HG02970 (cell line): ENCODE data around the gene PRSS50.
"Not testable (repeated sequence)": the region's sequence is repeated elsewhere in the genome, so short reads cannot be mapped to it uniquely, and the experiment has no call there.

ENCODE experiments used
- ATAC-seq: cut with Tn5 transposase; IDR thresholded peaks from one replicate; pipeline ENCODE4 v1.9.1; 2021; ENCODE audit warnings: mild to moderate bottlenecking, moderate library complexity, moderate number of reproducible peaks; ENCODE audit not compliant: unreplicated experiment, low FRiP score

The PRSS50 gene

DNA sequence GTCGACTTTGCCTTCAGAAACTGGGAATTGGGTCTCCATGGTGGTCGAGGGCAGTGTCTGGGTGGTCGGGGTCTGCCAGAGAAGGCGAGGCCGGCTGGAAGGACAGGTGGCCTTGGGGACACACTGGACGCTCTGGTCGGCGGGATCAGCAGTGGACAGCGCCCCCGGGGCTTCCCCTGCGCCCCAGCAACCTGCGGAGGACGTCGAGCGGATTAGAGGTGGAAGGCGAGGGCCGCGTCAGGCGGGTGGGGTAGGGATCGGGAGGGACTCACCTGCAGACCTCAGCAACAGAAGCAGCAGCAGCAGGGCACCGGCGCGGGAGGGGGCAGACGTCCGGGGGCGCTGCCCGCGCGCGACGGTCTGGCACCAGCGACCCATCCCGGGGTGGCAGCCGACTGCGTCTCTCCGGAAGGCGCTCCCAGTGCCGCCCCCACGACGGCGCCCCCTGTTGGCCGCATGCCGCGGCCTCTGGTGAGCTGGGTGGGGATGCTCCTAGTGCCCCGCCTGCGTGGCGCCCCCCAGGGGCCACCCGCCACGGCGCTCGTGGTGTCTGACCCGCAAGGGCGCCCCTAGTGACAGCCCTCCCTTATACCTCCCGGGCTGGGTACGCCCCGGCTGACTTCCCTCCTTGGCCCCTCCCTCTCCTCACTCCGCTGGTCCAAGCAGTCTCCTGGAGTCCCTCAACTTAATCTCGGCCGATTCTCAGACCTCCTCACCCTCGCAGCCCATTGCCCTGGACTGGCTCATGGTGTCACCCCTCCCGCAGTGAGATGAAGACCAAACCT lies at the start of gene PRSS50:
TSS of gene PRSS50 (minus strand) at position 423 of the 785 bp plus-strand sequence. CDS start at position 378, 45 bp downstream.
- ATAC-seq, result no peak

DNA sequence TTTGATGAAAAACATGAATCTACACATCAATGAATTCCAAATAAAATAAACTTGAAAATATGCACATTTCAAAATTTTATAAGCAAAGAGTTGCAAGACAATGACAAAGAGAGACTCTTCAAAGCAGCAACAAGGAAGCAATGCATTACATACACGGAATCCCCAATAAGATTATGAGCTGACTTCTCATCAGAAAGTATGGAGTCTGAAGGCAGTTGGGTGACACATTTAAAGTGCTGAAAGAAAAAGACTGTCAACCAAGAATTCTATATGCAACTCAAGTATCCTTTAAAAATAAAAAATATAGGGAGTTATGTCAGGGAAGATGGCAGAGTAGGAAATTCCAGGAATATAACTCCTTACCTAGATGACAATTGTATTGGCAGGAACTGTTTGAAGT lies 46.5 kb upstream of the PRSS50 start:
- ATAC-seq, result no peak

- ATAC-seq, result no peak
These were observed 45.5 kb upstream of the PRSS50 start for GRCh38 chr3:46763178-46763577.

- no peak for ATAC-seq
These were observed 41.8 kb upstream of the PRSS50 start for GRCh38 chr3:46759239-46760167.

DNA sequence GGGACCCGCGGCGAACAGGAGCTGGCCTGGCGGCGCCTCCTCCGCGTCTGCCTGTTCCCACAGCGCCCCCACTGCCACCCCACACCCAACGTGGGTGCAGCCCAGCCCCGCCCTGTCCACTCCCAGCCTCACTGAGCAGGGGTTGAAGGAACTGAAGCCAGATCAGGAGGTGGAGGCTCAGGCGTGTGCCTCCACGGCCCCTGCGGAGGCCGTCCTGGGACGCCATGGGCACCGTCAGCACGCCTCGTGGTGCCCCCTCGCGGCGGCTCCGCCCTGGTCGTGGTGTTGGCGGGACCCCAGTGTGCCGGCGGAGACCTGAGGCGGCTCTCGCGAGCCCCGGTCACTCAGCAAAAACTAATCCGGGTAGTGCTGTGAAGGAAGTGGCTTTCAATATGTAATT lies 39.0 kb upstream of the PRSS50 start:
- ATAC-seq, result no peak

DNA sequence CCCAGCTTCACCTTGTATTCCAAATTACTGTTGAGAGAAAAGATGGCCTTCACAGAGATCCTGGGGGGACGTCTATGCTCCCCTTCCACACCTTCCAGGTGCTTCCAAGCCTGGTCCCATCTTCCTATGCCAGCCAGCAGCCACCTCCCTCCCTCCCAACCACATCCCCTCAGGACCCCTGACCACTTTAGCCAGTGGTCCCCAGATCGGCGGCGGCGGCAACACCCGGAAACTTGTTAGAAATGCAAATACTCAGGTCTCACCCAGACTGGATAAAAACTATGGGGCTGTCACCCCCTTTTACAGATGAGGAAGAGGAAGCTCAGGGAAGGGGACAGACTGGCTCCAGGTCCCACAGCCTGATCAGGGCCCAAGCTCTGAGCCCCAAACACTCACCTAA lies 38.0 kb upstream of the PRSS50 start:
- ATAC-seq, result no peak

DNA sequence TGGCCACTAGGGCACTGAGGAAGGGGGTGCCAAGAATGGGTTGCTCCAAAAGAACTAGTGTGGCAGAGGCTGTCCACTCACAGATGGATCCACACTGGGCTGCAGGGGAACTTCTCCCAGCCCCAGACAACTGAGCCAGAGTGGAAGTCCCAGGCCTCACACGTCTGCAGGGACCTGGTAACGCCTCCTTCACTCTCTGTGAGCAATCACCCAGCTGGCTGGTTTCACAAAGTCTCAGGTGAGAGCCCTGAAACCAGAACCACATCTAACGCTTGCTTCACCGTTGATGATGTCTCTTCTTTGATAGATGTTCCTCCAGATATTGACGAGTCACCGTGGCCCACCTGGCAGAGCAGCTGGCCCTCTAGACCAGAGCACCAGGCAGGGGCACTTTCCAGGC lies 35.5 kb upstream of the PRSS50 start:
- ATAC-seq, result not testable (repeated sequence)

GRCh38 chr3:46750555-46751038 lies 32.9 kb upstream of the PRSS50 start:
- ATAC-seq, result no peak

- ATAC-seq, result no peak
These were observed 31.5 kb upstream of the PRSS50 start for GRCh38 chr3:46749129-46749528.

DNA sequence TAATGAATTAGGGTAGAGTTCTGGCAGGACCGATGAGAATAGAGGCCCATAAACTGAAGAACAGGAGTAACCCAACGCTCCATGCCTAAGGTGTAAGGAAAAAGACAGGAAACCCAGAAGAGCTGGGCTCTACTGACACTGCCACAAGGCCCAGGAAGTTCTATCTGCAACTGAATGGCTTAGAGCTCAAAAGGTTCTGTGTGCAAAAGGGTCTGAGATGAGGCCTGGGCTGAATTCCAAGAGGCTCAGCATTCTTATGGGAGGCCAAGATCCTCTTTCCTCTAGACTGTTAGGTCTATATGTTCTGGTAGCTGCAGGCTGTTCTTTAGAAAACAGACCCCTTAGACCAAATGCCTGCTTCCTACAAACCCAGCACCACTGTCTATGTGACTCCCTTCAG lies 30.5 kb upstream of the PRSS50 start:
- ATAC-seq, result no peak

- ATAC-seq, result no peak
These were observed 29.0 kb upstream of the PRSS50 start for GRCh38 chr3:46746711-46747110.

GRCh38 chr3:46742992-46743585 lies 25.4 kb upstream of the PRSS50 start:
- no peak for ATAC-seq

- not testable (repeated sequence) for ATAC-seq
These were observed 21.9 kb upstream of the PRSS50 start for GRCh38 chr3:46739565-46739964.

- ATAC-seq, result no peak
These were observed 19.7 kb upstream of the PRSS50 start for GRCh38 chr3:46737329-46737731.

GRCh38 chr3:46736006-46736872 lies 18.6 kb upstream of the PRSS50 start:
- ATAC-seq, result no peak

DNA sequence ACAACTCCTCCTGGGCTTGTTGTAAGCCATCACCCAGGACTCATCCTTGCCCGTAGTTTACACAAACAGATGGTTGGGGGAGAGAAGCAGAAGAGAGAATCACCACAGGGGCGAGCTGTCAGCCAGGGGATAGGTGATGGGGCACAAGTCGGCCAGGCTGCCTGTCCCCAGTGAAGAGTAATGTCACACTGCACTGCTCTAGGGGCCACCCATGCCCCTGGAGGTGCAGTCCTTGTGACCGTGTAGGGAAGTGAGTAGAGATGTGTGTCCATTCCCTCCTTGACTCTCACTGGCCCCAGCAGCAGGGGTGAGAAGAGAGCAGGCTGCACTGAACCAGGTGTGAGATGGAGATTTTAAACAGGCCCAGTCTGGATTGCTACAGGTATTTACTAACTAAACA lies 17.1 kb upstream of the PRSS50 start:
- ATAC-seq, result no peak

GRCh38 chr3:46733026-46733800 lies 15.5 kb upstream of the PRSS50 start:
- ATAC-seq, result no peak

- no peak for ATAC-seq
These were observed 14.1 kb upstream of the PRSS50 start for GRCh38 chr3:46731795-46732194.

DNA sequence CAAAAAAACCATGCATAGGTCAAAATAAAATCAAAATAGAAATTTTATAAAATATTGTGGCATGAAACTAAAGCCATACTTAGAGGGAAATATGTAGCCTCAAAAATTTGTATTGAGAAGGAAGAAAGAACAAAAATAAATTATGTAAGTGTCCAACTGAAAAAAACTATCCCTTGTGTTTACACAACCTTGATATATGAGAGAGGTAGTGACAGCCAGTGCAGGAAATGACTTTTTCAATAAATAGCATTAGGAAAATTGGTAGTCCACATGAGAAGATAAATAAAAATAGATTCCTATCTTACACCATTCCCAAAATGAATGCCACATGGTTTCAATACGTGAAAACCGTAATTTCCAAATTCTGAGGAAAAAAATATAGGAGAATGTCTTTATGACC lies 13.2 kb upstream of the PRSS50 start:
- no peak for ATAC-seq
